Fibroblast of pulmonary artery (primary cell): Measurements from ENCODE around the gene SPPL2C.

ENCODE experiments used
- DNase-seq: peaks from one replicate; pipeline ENCODE4 v3.0.0-alpha.2; 2010; ENCODE audit warnings: low read depth
- H3K4me3 ChIP-seq: replicated peaks from 2 replicates; pipeline ENCODE4 v1.5.1; 2011; ENCODE audit warnings: low read depth, mild to moderate bottlenecking, control low read depth, low read length, moderate library complexity
- CTCF ChIP-seq: IDR thresholded peaks from 2 replicates; pipeline ENCODE4 v1.5.1; 2011; ENCODE audit warnings: mild to moderate bottlenecking, control low read depth, low read length, inconsistent platforms; ENCODE audit errors: missing control alignments

Gene SPPL2C

GRCh38 chr17:45851464-45851863 lies 6.8 kb downstream of the SPPL2C start:
- H3K4me3 ChIP-seq: no peak overlapping the region
- no peak for TF ChIP-seq CTCF
- no peak for DNase-seq

- DNase-seq: no peak
- no peak overlapping the region for H3K4me3 ChIP-seq
- TF ChIP-seq CTCF: no peak
Measured at GRCh38 chr17:45851873-45852272, 7.2 kb downstream of the SPPL2C start.

- H3K4me3 ChIP-seq: no peak overlapping the region
- DNase-seq: peak; percentile 66
- TF ChIP-seq CTCF: peak; percentile 95
Measured at GRCh38 chr17:45852535-45853297, 8.0 kb downstream of the SPPL2C start.

GRCh38 chr17:45854209-45854608 lies 9.5 kb downstream of the SPPL2C start:
- no peak for DNase-seq
- no peak overlapping the region for H3K4me3 ChIP-seq
- TF ChIP-seq CTCF: no peak

- no peak for TF ChIP-seq CTCF
- no peak for DNase-seq
- no peak overlapping the region for H3K4me3 ChIP-seq
Measured at GRCh38 chr17:45855691-45856336, 11.1 kb downstream of the SPPL2C start.

GRCh38 chr17:45857977-45858708 lies 13.5 kb downstream of the SPPL2C start:
- TF ChIP-seq CTCF: no peak
- peak; percentile 51 for DNase-seq
- H3K4me3 ChIP-seq: no peak overlapping the region
